HG02852 (cell line): ENCODE measurements around the gene RAI14.

Experiments
- ATAC-seq: cut with Tn5 transposase; IDR thresholded peaks from one replicate; pipeline ENCODE4 v1.9.1; 2021; ENCODE audit warnings: mild to moderate bottlenecking, moderate library complexity; ENCODE audit not compliant: unreplicated experiment

The RAI14 gene

DNA sequence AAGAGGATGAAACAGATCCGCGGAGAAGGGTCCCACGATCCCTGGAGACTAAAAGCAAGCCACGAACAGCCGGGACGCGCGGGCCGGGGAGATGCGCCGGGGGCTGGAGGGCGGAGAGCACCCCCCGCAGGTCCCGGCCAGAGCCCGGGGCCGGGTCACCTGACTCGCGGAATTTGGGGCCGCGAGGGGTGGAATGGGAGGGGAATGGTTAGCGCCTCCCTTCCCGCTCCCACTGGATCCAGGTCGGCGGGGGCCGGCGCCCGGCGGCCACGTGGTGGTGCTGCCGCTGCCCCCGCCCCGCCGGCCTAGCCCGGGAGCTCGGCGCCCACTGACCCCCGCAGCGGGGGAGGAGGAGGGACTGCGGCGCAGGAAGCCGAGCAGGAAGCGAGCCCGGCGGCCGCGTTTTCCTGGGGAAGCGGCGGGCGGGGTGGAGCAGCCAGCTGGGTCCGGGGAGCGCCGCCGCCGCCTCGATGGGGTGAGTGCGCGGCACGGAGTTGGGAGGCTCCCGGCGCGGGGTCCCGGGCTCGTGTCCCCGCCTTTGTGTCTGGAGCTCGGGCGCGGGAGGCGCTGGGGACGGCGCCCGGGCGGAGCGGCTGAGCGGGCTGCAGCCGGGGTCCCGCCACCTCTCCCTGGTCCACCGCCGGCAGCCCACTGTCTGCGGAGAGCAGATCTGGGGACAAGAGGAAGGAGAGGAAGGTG is at the start of gene RAI14:
Gene RAI14 (plus strand): TSS at position 328 of the 699 bp plus-strand sequence. CDS start 30,592 bp downstream, outside the sequence.
- ATAC-seq: peak; percentile 51

GRCh38 chr5:34608368-34608767 is 47.8 kb upstream of the RAI14 start:
- no peak for ATAC-seq

DNA sequence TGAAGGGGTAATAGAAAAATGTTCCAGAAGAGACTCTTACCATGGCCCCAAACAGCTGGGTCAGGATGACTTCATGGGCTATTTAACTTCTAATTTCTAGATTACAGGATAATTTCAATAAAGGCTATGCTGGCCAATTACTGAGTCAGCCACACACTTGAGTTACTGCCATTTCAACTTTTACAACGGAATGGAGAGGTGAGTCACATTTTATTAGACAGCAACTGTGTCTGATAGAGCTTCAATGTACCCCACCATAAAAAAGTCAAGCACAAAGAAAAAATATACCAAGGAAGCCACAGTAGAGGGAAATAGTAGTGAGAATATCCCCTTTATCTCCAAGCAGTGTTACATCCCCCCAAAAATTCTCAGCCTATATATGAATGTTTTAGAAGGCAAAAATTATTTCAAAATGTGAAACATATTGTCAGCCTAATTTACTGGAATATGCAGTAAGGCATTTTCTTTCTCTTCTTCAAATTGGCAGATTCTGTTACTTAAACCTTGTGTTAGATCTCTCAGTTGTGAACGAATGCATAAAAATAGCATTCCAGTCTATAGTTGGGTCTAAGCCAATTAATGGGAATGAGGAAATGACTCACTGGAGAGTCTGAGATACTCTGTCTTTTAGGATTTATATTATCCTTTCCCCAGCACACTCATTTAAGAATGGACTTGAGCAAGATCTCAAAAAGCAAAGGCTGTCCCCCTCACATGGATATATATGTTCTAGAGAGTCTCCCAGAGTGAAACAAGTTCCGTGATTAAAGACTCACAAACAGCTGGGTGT is 47.1 kb upstream of the RAI14 start:
- ATAC-seq: no peak

- no peak for ATAC-seq
These were observed 46.1 kb upstream of the RAI14 start for GRCh38 chr5:34609951-34610441.

DNA sequence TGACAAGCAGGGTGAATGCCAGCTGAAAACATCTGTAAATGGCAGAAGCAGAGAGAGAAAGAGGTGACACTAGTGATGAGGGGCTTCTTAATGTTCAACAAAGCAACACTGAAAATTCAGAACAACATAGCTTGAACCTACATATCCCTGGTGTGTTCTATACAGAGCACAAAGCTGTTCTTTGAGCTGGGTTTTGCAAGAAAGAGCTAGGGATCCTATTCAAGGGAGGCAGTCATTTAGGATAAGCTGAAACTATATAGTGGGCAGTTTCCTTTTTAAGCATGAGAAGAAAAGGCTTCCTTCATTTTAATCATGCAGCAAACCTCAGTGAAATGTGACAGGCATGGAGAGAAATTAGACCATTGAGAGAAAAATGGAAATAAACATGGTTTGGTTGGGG is 45.6 kb upstream of the RAI14 start:
- ATAC-seq: no peak

- ATAC-seq: no peak
These were observed 44.4 kb upstream of the RAI14 start for GRCh38 chr5:34611464-34612415.

- ATAC-seq: no peak
These were observed 39.5 kb upstream of the RAI14 start for GRCh38 chr5:34616651-34617050.

DNA sequence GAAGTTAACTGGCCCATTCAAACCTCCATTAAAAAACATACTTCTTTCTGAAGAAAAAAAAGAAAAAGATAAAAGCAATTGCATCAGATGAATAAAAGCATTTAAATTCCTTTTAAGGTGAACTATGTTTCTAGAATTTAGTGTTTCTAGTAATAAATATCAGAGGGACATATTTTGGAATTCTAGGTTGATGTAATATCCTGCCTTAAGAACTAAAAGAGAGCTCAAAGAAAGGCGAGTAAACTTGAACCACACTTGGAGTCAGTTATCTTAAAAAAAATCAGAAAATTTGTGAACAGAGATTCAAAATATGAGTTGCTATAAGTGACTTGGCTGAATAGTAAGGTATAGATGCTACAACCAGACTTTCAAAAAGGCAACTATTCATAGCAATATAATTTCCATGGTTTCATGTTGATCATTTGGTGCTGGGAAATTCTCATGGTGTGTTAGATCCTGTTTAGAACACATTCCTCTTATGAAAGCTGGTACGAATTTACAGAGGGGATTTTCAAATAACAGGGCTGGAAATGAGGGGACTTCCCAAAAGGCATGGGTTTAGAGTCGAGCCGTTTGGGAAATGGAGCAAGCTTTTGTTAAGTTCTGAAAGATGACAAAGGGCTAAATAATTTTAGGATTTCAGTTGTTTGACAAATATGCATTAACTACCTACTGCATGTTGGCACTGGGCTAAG is 37.6 kb upstream of the RAI14 start:
- no peak for ATAC-seq

DNA sequence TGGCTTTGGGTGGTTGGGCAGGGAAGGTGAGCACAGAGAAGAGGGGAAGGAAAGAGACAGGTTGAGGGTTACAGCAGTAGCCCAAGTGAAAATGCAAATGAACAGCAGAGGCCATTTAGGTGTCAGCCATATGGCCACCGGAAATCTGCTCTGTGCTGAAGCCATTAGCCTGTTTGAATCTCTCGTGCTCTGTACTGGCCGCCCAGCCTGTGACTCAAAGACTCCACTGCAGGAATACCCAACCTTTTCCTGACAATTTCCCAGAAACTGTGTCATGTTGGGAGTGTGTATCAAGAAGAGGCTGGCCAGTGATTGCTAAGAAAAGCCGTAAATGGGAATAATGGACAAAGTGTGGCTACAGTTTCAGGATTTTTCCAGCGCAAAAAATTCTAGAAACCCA is 35.9 kb upstream of the RAI14 start:
- ATAC-seq: no peak

DNA sequence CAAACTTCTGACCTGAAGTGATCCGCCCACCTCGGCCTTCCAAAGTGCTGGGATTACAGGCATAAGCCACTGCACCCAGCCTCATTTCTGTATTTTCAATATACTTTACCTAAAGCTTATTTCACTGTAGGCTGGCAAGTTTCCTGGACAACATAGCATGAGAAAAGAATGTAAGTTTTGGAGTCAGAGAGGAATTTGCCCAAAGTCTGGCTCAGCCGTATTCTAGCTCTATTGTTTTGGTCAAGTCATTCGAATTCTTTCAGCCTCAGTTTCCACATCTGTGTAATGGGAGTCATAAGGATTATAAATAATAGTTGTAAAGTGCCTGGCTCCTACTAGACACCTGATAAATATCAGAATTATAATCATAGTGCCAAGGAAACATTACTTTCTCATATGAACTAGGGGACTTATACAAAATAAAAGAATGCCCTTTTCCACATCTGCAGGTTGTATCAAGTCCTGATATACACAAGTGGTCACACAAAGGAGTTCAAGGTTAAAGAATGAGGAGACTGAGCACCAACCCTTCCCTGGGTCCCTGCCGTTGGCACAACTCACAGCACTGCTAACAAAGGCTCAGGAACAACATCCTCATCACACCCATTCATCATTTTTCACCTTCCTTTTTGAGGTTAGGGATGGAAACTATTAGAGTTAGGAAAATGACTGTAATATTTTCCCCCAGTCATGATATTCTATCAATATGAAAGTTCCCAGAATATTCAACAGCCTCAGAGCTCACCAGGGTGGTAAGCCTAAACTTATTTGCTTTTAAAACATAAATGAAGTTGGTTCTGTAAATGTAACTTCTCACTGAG is 34.6 kb upstream of the RAI14 start:
- no peak for ATAC-seq

GRCh38 chr5:34622098-34622400 is 34.1 kb upstream of the RAI14 start:
- no peak for ATAC-seq

DNA sequence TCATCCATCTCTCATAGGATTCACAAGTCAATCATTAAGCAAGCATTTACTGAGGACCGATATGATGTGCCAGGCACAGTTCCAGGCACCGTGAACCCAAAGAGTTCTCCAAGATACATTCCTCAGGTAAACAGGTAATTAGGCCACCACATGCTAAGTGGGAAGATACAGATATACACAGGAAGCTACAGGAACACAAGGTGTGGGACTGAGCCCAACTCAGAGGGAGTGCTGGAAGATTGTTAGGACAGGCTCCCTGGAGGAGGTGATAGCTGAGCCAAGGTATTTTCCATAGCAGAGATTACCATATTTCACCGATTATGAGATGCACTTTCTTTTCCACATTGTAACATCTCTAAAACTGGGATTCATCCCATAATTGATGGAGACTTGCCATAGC is 31.4 kb upstream of the RAI14 start:
- no peak for ATAC-seq

GRCh38 chr5:34625246-34625645 is 30.9 kb upstream of the RAI14 start:
- ATAC-seq: no peak

- no peak for ATAC-seq
These were observed 30.1 kb upstream of the RAI14 start for GRCh38 chr5:34626036-34626435.

GRCh38 chr5:34626751-34627150 is 29.4 kb upstream of the RAI14 start:
- no peak for ATAC-seq

DNA sequence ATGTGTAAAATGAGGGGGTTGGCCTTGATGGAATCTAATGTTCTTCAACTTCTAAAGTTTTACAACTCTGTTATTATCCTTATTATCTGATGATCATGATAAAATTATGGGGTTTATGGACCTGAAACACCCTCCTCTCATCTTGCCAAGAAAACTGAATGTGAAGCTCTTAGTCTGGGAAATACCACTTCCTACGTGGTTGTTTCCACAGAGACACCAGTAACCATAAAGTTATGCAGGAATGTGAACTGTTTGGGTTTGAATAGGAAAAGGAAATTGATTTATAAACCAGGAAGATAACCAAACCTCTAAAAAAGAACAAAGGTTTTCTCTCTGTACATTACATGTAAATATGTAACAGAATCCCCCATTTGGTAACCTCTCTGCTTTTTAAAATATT is 28.3 kb upstream of the RAI14 start:
- ATAC-seq: no peak

DNA sequence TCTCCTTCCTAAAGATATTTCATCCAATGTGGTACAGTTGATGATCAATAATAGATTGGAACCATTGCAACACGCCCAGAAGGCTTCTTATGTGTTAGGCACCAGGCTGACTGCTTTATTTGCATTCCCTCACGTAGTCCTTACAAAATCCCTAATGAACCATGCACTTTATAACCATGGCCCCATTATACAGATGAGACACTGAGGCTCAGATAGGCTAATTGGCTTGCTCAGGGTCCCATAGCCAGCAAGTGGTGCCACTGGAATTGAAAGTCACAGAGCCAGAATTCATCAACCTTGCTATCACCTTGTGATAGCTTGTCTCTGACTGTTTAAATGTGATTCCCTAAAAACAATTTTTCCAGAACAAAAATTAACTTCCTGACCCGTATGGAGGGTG is 27.8 kb upstream of the RAI14 start:
- ATAC-seq: no peak

DNA sequence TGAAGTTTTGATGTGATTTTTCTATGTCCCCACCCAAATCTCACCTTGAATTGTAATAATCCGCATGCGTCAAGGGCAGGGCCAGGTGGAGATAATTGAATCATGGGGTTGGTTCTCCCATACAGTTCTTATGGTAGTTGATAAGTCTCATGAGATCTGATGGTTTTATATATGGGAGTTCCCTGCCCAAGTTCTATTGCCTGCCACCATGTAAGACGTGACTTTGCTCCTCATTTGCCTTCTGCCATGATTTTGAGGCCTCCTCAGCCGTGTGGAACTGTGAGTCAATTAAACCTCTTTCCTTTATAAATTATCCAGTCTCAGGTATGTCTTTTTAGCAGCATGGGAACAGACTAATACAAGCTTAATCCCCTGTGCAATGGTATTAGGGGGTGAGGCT is 25.5 kb upstream of the RAI14 start:
- no peak for ATAC-seq

- no peak for ATAC-seq
These were observed 23.2 kb upstream of the RAI14 start for GRCh38 chr5:34632807-34633422.
